GM10266 (cell line): ENCODE measurements around the gene TAF1L.
"Not testable (repeated sequence)": the region's sequence is repeated elsewhere in the genome, so short reads cannot be mapped to it uniquely, and the experiment has no call there.

Experiments used
- DNase-seq: peaks from one replicate; pipeline ENCODE4 v3.0.0; 2012; ENCODE audit errors: extremely low spot score
- TF ChIP-seq, protein P1 (sequence below): IDR thresholded peaks from 2 replicates; pipeline ENCODE4 v1.5.1; 2012; ENCODE audit warnings: mild to moderate bottlenecking, low read depth; ENCODE audit not compliant: control insufficient read depth, insufficient read depth; ENCODE audit errors: missing control alignments

TAF1L gene

DNA sequence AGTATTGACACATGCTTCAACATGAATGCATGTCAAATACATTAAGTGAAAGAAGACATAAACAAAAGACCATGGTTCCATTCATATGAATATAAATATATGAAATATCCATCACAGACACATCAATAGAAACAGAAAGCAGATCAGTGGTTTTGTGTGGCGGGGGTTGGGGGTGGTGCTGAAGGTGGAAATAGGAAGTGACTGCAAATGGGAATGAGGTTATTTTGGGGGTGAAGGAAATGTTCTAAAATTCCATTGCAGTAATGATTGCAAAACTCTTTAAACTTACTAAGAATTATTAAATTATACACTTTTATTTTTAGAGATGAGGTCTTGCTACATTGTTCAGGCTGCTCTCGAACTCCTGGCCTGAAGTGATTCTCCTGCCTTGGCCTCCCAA is 28.7 kb downstream of the TAF1L start:
- no peak for DNase-seq
- TF ChIP-seq, protein P1, sequence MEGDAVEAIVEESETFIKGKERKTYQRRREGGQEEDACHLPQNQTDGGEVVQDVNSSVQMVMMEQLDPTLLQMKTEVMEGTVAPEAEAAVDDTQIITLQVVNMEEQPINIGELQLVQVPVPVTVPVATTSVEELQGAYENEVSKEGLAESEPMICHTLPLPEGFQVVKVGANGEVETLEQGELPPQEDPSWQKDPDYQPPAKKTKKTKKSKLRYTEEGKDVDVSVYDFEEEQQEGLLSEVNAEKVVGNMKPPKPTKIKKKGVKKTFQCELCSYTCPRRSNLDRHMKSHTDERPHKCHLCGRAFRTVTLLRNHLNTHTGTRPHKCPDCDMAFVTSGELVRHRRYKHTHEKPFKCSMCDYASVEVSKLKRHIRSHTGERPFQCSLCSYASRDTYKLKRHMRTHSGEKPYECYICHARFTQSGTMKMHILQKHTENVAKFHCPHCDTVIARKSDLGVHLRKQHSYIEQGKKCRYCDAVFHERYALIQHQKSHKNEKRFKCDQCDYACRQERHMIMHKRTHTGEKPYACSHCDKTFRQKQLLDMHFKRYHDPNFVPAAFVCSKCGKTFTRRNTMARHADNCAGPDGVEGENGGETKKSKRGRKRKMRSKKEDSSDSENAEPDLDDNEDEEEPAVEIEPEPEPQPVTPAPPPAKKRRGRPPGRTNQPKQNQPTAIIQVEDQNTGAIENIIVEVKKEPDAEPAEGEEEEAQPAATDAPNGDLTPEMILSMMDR: no peak

GRCh38 chr9:32603914-32604852 is 31.3 kb downstream of the TAF1L start:
- TF ChIP-seq, protein P1: no peak
- no peak for DNase-seq

DNA sequence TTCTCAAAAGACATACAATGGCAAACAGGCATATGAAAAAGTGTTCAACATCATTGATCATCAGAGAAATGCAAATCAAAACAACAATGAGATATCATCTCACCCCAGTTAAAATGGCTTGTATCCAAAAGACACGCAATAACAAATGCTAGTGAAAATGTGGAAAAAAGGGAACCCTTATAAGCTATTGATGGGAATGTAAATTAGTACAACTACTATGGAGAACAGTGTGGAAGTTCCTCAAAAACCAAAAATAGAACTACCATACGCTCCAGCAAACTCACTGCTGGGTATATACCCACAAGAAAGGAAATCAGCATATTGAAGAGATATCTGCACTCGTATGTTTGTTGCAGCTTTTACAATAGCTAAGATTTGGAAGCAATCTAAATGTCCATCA is 36.4 kb downstream of the TAF1L start:
- DNase-seq: not testable (repeated sequence)

- DNase-seq: no peak
- TF ChIP-seq, protein P1: no peak
Observed at GRCh38 chr9:32596936-32597335, 38.5 kb downstream of the TAF1L start.

- TF ChIP-seq, protein P1: no peak
- no peak for DNase-seq
Observed at GRCh38 chr9:32596096-32596865, 39.2 kb downstream of the TAF1L start.

- TF ChIP-seq, protein P1: no peak
- DNase-seq: no peak
Observed at GRCh38 chr9:32590898-32591297, 44.6 kb downstream of the TAF1L start.

DNA sequence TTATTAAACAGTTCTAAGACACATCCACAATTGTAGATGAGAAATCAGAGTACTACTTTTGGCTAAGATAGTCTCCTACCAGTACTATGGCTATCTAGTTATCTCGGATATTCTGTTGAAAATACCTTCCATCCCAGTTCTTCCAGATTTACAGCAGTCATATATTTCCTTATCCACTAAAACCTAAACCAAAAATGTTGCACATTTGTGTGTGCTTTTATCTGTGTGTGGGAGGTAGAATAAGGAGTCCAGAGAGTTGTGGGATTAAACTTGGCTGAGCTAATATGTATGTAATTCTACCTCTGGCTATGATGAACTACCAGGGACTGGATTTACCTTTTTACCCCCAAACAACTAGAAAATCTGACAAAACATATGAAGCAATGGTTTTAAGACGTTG is 45.0 kb downstream of the TAF1L start:
- TF ChIP-seq, protein P1: no peak
- no peak for DNase-seq
